Testis (tissue), 2 donors: ENCODE data around the gene ZNF670.

Experiments used
- CTCF ChIP-seq, 3 experiments: fragments of 450-650 bp in 2 of 3; fragments of 200-600 bp in 1 of 3; sonication (generic) in 1 of 3; IDR thresholded peaks; one replicate each; pipeline ENCODE4 v1.5.1; 2016 to 2019; ENCODE audit warnings: antibody characterized with exemption in 3 of 3, mild to moderate bottlenecking in 2 of 3, moderate library complexity in 1 of 3
- POLR2A ChIP-seq: fragments of 450-650 bp; IDR thresholded peaks from one replicate; pipeline ENCODE4 v1.6.1; 2017; ENCODE audit warnings: antibody characterized with exemption, mild to moderate bottlenecking, moderate library complexity

GRCh38 chr1:247111700-247112478 lies 33.3 kb upstream of the ZNF670 start:
- no peak for TF ChIP-seq CTCF (IDR thresholded peaks at IDR 0.05)
- no peak for TF ChIP-seq POLR2A
